ENCODE results near the gene CANX.

DNA sequence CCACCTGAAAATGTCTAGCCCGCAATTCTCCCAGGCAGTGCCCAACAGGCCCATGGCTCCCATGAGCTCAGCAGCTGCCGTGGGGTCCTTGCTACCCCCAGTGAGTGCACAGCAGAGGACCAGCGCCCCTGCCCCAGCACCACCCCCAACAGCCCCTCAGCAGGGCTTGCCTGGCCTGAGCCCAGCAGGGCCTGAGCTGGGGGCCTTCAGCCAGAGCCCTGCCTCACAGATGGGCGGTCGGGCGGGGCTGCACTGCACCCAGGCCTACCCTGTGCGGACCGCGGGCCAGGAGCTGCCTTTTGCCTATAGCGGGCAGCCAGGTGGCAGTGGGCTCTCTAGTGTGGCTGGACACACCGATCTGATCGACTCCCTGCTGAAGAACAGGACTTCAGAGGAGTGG lies 75.7 kb downstream of the CANX start:
- no peak for TF ChIP-seq EZH2phosphoT487 (IDR thresholded peaks at IDR 0.05; ENCODE audit: borderline replicate concordance, low read length)
- TF ChIP-seq CTCF (IDR thresholded peaks at IDR 0.05; ENCODE audit: low read depth, low read length, poor library complexity, severe bottlenecking): no peak
